Measurements from ENCODE around the gene SHC3.

- TF ChIP-seq CTCF (IDR thresholded peaks at IDR 0.05; ENCODE audit: low read depth, low read length) (no peak), MAX (IDR thresholded peaks at IDR 0.05; ENCODE audit: low read depth, low read length) (no peak), POLR2A (IDR thresholded peaks at IDR 0.05; ENCODE audit: extremely low read depth, insufficient read length) (no peak)
Observed at GRCh38 chr9:88969646-88970373, 208.8 kb downstream of the SHC3 start.

Measured in NB4 (cell line).